ENCODE data around the gene NEBL.
"Not testable (repeated sequence)": the region's sequence is repeated elsewhere in the genome, so short reads cannot be mapped to it uniquely, and the experiment has no call there.

The NEBL gene

GRCh38 chr10:20897146-20897825, at the start of gene NEBL:
Gene NEBL (minus strand): TSS chr10:20897311. CDS start chr10:20897205, 106 bp downstream.
- FAIRE-seq: no peak
- no peak for DNase-seq (ENCODE audit: insufficient read length, low spot score)
- TF ChIP-seq POLR2A (IDR thresholded peaks at IDR 0.05; ENCODE audit: low read depth, low read length): no peak

GRCh38 chr10:20945546-20946332, 48.6 kb upstream of the NEBL start:
- no peak for FAIRE-seq
- DNase-seq (ENCODE audit: insufficient read length, low spot score): no peak
- TF ChIP-seq POLR2A (IDR thresholded peaks at IDR 0.05; ENCODE audit: low read depth, low read length): no peak

DNA sequence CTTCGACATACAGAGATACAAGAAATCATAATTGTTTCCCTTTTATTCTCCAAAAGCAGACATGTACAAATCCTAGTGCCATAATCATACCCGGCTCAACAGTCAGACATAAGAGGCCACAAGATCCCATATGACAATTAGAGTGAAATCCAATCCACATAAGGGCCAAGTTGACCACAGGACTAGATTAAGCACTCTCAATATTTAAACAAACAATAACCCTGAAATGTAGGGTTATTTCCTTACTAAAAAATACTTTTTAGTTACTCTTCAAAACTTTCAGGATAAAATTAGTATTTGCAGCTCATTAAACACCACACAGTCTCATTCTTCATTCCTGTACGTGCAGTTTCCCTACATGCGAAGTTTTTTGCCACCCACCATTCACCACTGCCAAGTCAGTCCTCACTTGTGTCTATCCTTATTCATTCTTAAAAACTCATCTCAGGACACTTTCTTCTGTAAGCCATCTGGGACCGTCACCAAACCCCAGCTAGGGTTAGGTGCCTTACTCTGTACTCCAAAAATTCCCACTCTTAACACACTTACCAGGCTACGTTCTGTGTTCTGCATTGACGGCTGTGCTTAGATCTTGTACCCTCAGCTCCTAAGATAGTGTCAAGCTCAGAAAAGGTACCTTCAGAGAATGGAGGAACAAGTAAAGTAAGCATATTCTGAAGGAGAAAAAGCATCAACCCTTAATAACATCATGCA, 47.8 kb upstream of the NEBL start:
- DNase-seq (ENCODE audit: insufficient read length, low spot score): no peak
- TF ChIP-seq POLR2A (IDR thresholded peaks at IDR 0.05; ENCODE audit: low read depth, low read length): no peak
- no peak for FAIRE-seq

DNA sequence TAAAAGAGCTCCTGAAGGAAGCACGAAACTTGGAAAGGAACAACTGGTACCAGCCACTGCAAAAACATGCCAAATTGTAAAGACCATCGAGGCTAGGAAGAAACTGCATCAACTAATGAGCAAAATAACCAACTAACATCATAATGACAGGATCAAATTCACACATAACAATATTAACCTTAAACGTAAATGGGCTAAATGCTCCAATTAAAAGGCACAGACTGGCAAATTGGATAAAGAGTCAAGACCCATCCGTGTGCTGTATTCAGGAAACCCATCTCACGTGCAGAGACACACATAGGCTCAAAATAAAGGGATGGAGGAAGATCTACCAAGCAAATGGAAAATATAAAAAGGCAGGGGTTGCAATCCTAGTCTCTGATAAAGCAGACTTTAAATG, 42.3 kb upstream of the NEBL start:
- not testable (repeated sequence) for DNase-seq (ENCODE audit: insufficient read length, low spot score); FAIRE-seq

- FAIRE-seq (no peak), DNase-seq (ENCODE audit: insufficient read length, low spot score) (no peak)
- TF ChIP-seq POLR2A (IDR thresholded peaks at IDR 0.05; ENCODE audit: low read depth, low read length): no peak
Observed at GRCh38 chr10:20936396-20936795, 39.3 kb upstream of the NEBL start.

- no peak for FAIRE-seq
- no peak for TF ChIP-seq POLR2A (IDR thresholded peaks at IDR 0.05; ENCODE audit: low read depth, low read length)
- DNase-seq (ENCODE audit: insufficient read length, low spot score): no peak
Observed at GRCh38 chr10:20935931-20936330, 38.8 kb upstream of the NEBL start.

GRCh38 chr10:20935301-20935700, 38.2 kb upstream of the NEBL start:
- TF ChIP-seq POLR2A (IDR thresholded peaks at IDR 0.05; ENCODE audit: low read depth, low read length): no peak
- DNase-seq (ENCODE audit: insufficient read length, low spot score) (no peak), FAIRE-seq (no peak)

DNA sequence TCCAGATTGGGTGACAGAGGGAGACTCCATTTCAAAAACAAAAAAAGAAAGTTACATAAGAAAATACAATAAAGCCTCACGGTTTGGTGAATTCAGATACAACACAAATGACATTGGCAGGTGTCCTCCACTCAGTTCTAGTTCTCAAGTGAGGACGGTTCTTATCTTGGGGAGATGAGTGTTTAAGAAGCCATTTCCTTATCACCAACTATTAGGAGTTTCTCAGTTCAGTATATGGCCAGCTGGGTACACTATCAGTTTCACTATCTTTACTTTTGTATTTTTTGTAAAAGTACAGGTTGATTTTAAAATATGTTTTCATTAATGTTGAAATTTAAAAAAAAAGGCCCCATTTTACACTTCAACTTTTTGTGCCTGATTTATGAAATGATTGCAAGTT, 36.6 kb upstream of the NEBL start:
- DNase-seq (ENCODE audit: insufficient read length, low spot score) (no peak), FAIRE-seq (no peak)
- TF ChIP-seq POLR2A (IDR thresholded peaks at IDR 0.05; ENCODE audit: low read depth, low read length): no peak

- FAIRE-seq (no peak), DNase-seq (ENCODE audit: insufficient read length, low spot score) (no peak)
- no peak for TF ChIP-seq POLR2A (IDR thresholded peaks at IDR 0.05; ENCODE audit: low read depth, low read length)
Observed at GRCh38 chr10:20932606-20933126, 35.6 kb upstream of the NEBL start.

DNA sequence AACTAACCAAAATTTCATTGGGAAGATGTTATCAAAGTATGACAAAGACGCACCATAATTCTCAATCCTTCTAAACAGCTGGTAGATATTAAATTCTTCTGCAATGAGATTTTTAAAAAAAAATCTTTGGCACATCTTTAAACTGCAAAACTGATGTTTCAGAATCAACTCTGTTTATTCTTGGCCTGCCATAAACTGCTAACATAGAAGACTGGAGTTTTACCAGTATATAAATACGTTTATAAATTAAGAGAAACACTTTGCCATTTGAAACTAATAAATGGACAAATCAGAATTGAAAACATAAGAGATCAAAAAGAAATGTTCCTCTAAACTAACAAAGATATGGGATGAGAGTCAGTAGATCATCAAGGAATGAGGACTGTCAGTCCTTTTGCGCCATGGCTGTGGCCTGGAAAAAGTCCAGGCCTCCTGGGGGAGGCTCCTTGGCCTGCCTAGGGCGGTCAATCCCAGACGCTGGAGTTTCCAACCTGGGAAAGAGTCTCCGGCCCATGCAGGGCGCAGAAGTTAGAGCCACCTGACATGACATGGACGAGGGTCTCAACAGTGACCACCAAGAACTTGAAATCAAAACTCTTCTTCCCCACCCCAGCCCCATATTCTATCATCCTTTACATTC, 34.2 kb upstream of the NEBL start:
- no peak for TF ChIP-seq POLR2A (IDR thresholded peaks at IDR 0.05; ENCODE audit: low read depth, low read length)
- FAIRE-seq (no peak), DNase-seq (ENCODE audit: insufficient read length, low spot score) (no peak)

- no peak for FAIRE-seq
- no peak for TF ChIP-seq POLR2A (IDR thresholded peaks at IDR 0.05; ENCODE audit: low read depth, low read length)
- no peak for DNase-seq (ENCODE audit: insufficient read length, low spot score)
Observed at GRCh38 chr10:20927456-20927855, 30.3 kb upstream of the NEBL start.

GRCh38 chr10:20922451-20922850, 25.3 kb upstream of the NEBL start:
- DNase-seq (ENCODE audit: insufficient read length, low spot score) (no peak), FAIRE-seq (no peak)
- TF ChIP-seq POLR2A (IDR thresholded peaks at IDR 0.05; ENCODE audit: low read depth, low read length): no peak

- FAIRE-seq: no peak
- no peak for TF ChIP-seq POLR2A (IDR thresholded peaks at IDR 0.05; ENCODE audit: low read depth, low read length)
- DNase-seq (ENCODE audit: insufficient read length, low spot score): no peak
Observed at GRCh38 chr10:20922033-20922432, 24.9 kb upstream of the NEBL start.

GRCh38 chr10:20920061-20920460, 22.9 kb upstream of the NEBL start:
- FAIRE-seq (no peak), DNase-seq (ENCODE audit: insufficient read length, low spot score) (no peak)
- TF ChIP-seq POLR2A (IDR thresholded peaks at IDR 0.05; ENCODE audit: low read depth, low read length): no peak
